ENCODE measurements around the gene NFE2L3. TPM values are rescaled to one million over a fixed set of nuclear protein-coding genes. Genes with fewer than 3 reads are reported as not detected.

Gene NFE2L3
- total and polyA plus RNA-seq, 2 of the 8 experiments (the other 6 are each of a cell fraction or from before 2014, with no cell fraction given) = 64.9 to 76.5 TPM

DNA sequence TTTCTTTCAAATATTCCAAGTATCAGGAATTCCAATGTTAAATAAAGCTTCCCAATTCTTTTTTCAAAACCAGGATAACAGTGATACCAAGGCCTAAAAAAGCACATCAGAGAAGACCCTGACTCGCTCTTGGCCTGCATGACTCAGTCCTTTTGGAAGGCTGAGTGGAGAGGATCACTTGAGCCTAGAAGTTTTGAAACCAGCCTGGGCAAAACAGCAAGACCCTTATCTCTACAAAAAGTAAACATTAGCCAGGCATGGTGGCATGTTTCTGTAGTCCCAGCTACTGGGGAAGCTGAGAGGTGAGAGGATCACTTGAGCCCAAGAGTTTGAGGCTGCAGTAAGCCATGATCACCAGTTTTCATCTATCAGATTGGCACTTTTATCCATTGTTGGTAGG is 18.7 kb downstream of the NFE2L3 start:
- H3K27me3 ChIP-seq (replicated peaks in 1 of 4; ENCODE audit: control insufficient read depth in 3 of 4, extremely low read depth in 1 of 4, insufficient read depth in 3 of 4, low read length in 3 of 4) = no peaks in the 10 kb centered on the region
- H3K4me3 ChIP-seq (ENCODE audit: extremely low read depth in 1 of 4, insufficient read depth in 2 of 4, low read depth in 3 of 4, low read length in 4 of 4) = no peak overlapping the region
- no peak overlapping the region for H3K18ac ChIP-seq (ENCODE audit: extremely low read depth, low read length)
- H3K9me3 ChIP-seq (ENCODE audit: insufficient read depth in 2 of 2, low read depth in 1 of 2, low read length in 1 of 2) = peaks cover 0 to 6% of the 10 kb centered on the region in 2 experiments; a peak in 2 of 4 replicates
- no peak overlapping the region for H2AFZ ChIP-seq (ENCODE audit: low read length)
- peaks cover 0 to 15% (median under 1%) of the 10 kb centered on the region in 4 experiments; a peak in 2 of 8 replicates for H3K36me3 ChIP-seq (ENCODE audit: control insufficient read depth in 2 of 4, insufficient read depth in 4 of 4, low read length in 3 of 4)
- H2BK120ac ChIP-seq (replicated peaks; ENCODE audit: low read depth, low read length) = no peak overlapping the region
- no peak for FAIRE-seq
- H3K4me1 ChIP-seq (replicated peaks in 1 of 4; ENCODE audit: control insufficient read depth in 3 of 4, insufficient read depth in 4 of 4, low read length in 3 of 4) = peaks cover 5 to 16% (median 10%) of the 10 kb centered on the region in 4 experiments; a peak in 6 of 7 replicates
- no peak for DNase-seq (ENCODE audit: low read depth in 1 of 2, low spot score in 2 of 2)
- H3K56ac ChIP-seq (replicated peaks; ENCODE audit: insufficient read length, low read depth, low read length) = no peak overlapping the region
- H3K27ac ChIP-seq (ENCODE audit: low read depth, low read length) = no peak overlapping the region
- H3K79me2 ChIP-seq (ENCODE audit: control insufficient read depth in 1 of 2, insufficient read depth in 2 of 2, low read length in 2 of 2) = peaks cover 16 to 95% of the 10 kb centered on the region in 2 experiments
- no peak overlapping the region for H2AK5ac ChIP-seq (ENCODE audit: low read depth, low read length)
- peaks cover 15% of the 10 kb centered on the region for H3K79me1 ChIP-seq (ENCODE audit: low read depth, low read length)
- 100% methylated on average over 1 of the region's 1 CpG; no CpG with 5 or more reads in 1 of the 2 experiments for WGBS, 2 experiments (ENCODE audit: extremely low coverage in 1 of 2, insufficient coverage in 1 of 2, insufficient read length in 1 of 2, insufficient replicate concordance in 2 of 2, low coverage in 1 of 2, low lambda C conversion rate in 2 of 2, missing lambda C conversion rate in 1 of 2)
- no peak overlapping the region for H3K4me2 ChIP-seq (ENCODE audit: insufficient read depth in 1 of 2, low read depth in 2 of 2, low read length in 2 of 2)
- no peak overlapping the region for H3K9ac ChIP-seq (replicated peaks in 1 of 4; ENCODE audit: extremely low read depth in 1 of 4, low read depth in 3 of 4, low read length in 3 of 4)
- H2BK15ac ChIP-seq (ENCODE audit: low read length) = no peak overlapping the region
- H3K23ac ChIP-seq (ENCODE audit: insufficient read length) = no peak overlapping the region
- CTCF ChIA-PET (ENCODE audit: partially characterized antibody) = interaction anchor here (1.0 to 1.4 kb wide), 5 partner anchors 9 to 195 kb away, joined by 3 to 8 read pairs (median 3); no protein-coding TSS in a partner anchor
- H2BK12ac ChIP-seq (ENCODE audit: low read depth, low read length) = no peak overlapping the region
- H2BK20ac ChIP-seq (ENCODE audit: low read length) = no peak overlapping the region
- POLR2A ChIA-PET (ENCODE audit: partially characterized antibody) = interaction anchor here (2.3 to 3.2 kb wide), 3 partner anchors 10 to 18 kb away, joined by 7 to 16 read pairs (median 14); no protein-coding TSS in a partner anchor
- no peak overlapping the region for H4K91ac ChIP-seq (replicated peaks; ENCODE audit: insufficient read length, low read length)
- no peak overlapping the region for H3K14ac ChIP-seq (ENCODE audit: insufficient read length)
- H3K23me2 ChIP-seq (ENCODE audit: low read depth, low read length) = no peaks in the 10 kb centered on the region
- no peak overlapping the region for H3K4ac ChIP-seq (replicated peaks; ENCODE audit: insufficient read length, low read depth, low read length)
- H4K8ac ChIP-seq (ENCODE audit: extremely low read depth, insufficient read depth, low read length) = no peak overlapping the region
- no peak overlapping the region for H4K5ac ChIP-seq (ENCODE audit: insufficient read length, low read depth, low read length)
- TF ChIP-seq CEBPB (IDR thresholded peaks at IDR 0.05; ENCODE audit: low read depth, low read length) (no peak), SP2 (IDR thresholded peaks at IDR 0.05; ENCODE audit: low read length) (no peak), BRCA1 (IDR thresholded peaks at IDR 0.05; ENCODE audit: low read depth, low read length) (no peak), GABPA (IDR thresholded peaks at IDR 0.05; ENCODE audit: borderline replicate concordance, insufficient read depth, low read length) (no peak), MAX (IDR thresholded peaks at IDR 0.05) (no peak), KDM5A (IDR thresholded peaks at IDR 0.05; ENCODE audit: low read length) (no peak), ASH2L (IDR thresholded peaks at IDR 0.05; ENCODE audit: low read length) (no peak), GTF2F1 (IDR thresholded peaks at IDR 0.05; ENCODE audit: borderline replicate concordance, low read depth, low read length) (no peak), POLR2AphosphoS5 (IDR thresholded peaks at IDR 0.05; ENCODE audit: low read depth, low read length) (no peak)
- no peak overlapping the region for H2BK5ac ChIP-seq (ENCODE audit: low read depth, low read length)
- H4K20me1 ChIP-seq (replicated peaks in 1 of 2; ENCODE audit: control insufficient read depth in 1 of 2, insufficient read depth in 2 of 2, low read length in 2 of 2) = peaks cover 7 to 18% of the 10 kb centered on the region in 2 experiments
